SKM-1 (cell line): ENCODE data around the gene TPRG1.

Source experiments
- DNase-seq: peaks from one replicate; lab custom pipeline; 2025; ENCODE audit not compliant: unreplicated experiment; lab: John Stamatoyannopoulos, UW

Gene TPRG1

GRCh38 chr3:189227249-189227648, 55.5 kb downstream of the TPRG1 start:
- no peak for DNase-seq

- peak; percentile 6 for DNase-seq
These were observed 57.5 kb downstream of the TPRG1 start for GRCh38 chr3:189229196-189229828.

GRCh38 chr3:189232790-189233189, 61.0 kb downstream of the TPRG1 start:
- DNase-seq = no peak

- peak; percentile 10 for DNase-seq
These were observed 61.6 kb downstream of the TPRG1 start for GRCh38 chr3:189233225-189233858.

- DNase-seq = no peak
These were observed 63.4 kb downstream of the TPRG1 start for GRCh38 chr3:189235214-189235613.

- peak; percentile 13 for DNase-seq
These were observed 64.6 kb downstream of the TPRG1 start for GRCh38 chr3:189236352-189236751.

- no peak for DNase-seq
These were observed 65.8 kb downstream of the TPRG1 start for GRCh38 chr3:189237526-189237925.

GRCh38 chr3:189238071-189238470, 66.3 kb downstream of the TPRG1 start:
- DNase-seq = no peak

- no peak for DNase-seq
These were observed 67.8 kb downstream of the TPRG1 start for GRCh38 chr3:189239616-189240015.

GRCh38 chr3:189249987-189250386, 78.2 kb downstream of the TPRG1 start:
- DNase-seq = no peak

GRCh38 chr3:189258261-189258660, 86.5 kb downstream of the TPRG1 start:
- no peak for DNase-seq

- no peak for DNase-seq
These were observed 89.1 kb downstream of the TPRG1 start for GRCh38 chr3:189260556-189261493.

GRCh38 chr3:189262746-189263145, 91.0 kb downstream of the TPRG1 start:
- no peak for DNase-seq

- DNase-seq = no peak
These were observed 96.3 kb downstream of the TPRG1 start for GRCh38 chr3:189267981-189268613.

- DNase-seq = no peak
These were observed 97.6 kb downstream of the TPRG1 start for GRCh38 chr3:189269365-189269764.

GRCh38 chr3:189270248-189270832, 98.6 kb downstream of the TPRG1 start:
- DNase-seq = peak; percentile 58

- no peak for DNase-seq
These were observed 100.8 kb downstream of the TPRG1 start for GRCh38 chr3:189272500-189273119.

GRCh38 chr3:189273736-189274135, 102.0 kb downstream of the TPRG1 start:
- DNase-seq = no peak

GRCh38 chr3:189275182-189275581, 103.4 kb downstream of the TPRG1 start:
- no peak for DNase-seq

GRCh38 chr3:189275852-189276251, 104.1 kb downstream of the TPRG1 start:
- no peak for DNase-seq
